ENCODE results near the gene TRERF1.

DNA sequence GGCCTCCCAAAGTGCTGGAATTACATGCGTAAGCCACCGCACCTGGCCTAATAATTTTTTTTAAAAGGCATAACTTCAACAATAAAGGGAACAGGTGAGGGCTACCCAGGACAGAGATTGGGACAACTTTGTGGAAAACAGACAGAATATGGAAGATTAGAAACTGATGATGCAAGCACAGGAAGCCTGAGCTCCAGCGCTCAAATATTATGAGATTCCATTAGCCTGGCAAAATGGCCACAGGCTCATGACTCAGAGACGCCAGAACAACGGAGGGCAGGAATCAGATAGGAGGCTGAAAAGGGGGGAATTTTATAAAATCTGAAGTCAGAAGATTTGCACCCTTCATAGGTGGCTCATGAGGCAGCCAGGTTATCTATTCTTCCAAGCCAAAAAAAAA, 131.0 kb downstream of the TRERF1 start:
- TF ChIP-seq, protein P1, sequence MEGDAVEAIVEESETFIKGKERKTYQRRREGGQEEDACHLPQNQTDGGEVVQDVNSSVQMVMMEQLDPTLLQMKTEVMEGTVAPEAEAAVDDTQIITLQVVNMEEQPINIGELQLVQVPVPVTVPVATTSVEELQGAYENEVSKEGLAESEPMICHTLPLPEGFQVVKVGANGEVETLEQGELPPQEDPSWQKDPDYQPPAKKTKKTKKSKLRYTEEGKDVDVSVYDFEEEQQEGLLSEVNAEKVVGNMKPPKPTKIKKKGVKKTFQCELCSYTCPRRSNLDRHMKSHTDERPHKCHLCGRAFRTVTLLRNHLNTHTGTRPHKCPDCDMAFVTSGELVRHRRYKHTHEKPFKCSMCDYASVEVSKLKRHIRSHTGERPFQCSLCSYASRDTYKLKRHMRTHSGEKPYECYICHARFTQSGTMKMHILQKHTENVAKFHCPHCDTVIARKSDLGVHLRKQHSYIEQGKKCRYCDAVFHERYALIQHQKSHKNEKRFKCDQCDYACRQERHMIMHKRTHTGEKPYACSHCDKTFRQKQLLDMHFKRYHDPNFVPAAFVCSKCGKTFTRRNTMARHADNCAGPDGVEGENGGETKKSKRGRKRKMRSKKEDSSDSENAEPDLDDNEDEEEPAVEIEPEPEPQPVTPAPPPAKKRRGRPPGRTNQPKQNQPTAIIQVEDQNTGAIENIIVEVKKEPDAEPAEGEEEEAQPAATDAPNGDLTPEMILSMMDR (IDR thresholded peaks at IDR 0.05) = no peak
- no peak for TF ChIP-seq EZH2phosphoT487 (IDR thresholded peaks at IDR 0.05)
